GM19035 (cell line): ENCODE measurements around the gene MAT2B.
A peak's percentile ranks its signal among the peaks of the same experiment; 100 is the strongest.

ENCODE experiments used
- ATAC-seq: cut with Tn5 transposase; IDR thresholded peaks from one replicate; pipeline ENCODE4 v1.9.1; 2021; ENCODE audit not compliant: unreplicated experiment

MAT2B gene

GRCh38 chr5:163548649-163549048, 43.2 kb downstream of the MAT2B start:
- ATAC-seq: no peak

GRCh38 chr5:163551156-163551555, 45.7 kb downstream of the MAT2B start:
- ATAC-seq: no peak

GRCh38 chr5:163552536-163552935, 47.1 kb downstream of the MAT2B start:
- ATAC-seq: no peak

GRCh38 chr5:163561339-163561738, 55.9 kb downstream of the MAT2B start:
- ATAC-seq: no peak

GRCh38 chr5:163562071-163562470, 56.7 kb downstream of the MAT2B start:
- no peak for ATAC-seq

GRCh38 chr5:163563112-163563511, 57.7 kb downstream of the MAT2B start:
- no peak for ATAC-seq

- no peak for ATAC-seq
Observed at GRCh38 chr5:163563880-163564279, 58.5 kb downstream of the MAT2B start.

- peak; percentile 47 for ATAC-seq
Observed at GRCh38 chr5:163564321-163564938, 59.0 kb downstream of the MAT2B start.

- ATAC-seq: peak; percentile 3
Observed at GRCh38 chr5:163565492-163565891, 60.1 kb downstream of the MAT2B start.

- ATAC-seq: peak; percentile 63
Observed at GRCh38 chr5:163565931-163566608, 60.7 kb downstream of the MAT2B start.

- ATAC-seq: no peak
Observed at GRCh38 chr5:163566678-163567077, 61.3 kb downstream of the MAT2B start.

- ATAC-seq: no peak
Observed at GRCh38 chr5:163567811-163568210, 62.4 kb downstream of the MAT2B start.
